Measurements from ENCODE around the gene ZGPAT. TPM values are rescaled to one million over a fixed set of nuclear protein-coding genes. Genes with fewer than 3 reads are reported as not detected.

Gene ZGPAT
- total RNA-seq, 1 experiment from 2014 or later: 27.6 TPM

DNA sequence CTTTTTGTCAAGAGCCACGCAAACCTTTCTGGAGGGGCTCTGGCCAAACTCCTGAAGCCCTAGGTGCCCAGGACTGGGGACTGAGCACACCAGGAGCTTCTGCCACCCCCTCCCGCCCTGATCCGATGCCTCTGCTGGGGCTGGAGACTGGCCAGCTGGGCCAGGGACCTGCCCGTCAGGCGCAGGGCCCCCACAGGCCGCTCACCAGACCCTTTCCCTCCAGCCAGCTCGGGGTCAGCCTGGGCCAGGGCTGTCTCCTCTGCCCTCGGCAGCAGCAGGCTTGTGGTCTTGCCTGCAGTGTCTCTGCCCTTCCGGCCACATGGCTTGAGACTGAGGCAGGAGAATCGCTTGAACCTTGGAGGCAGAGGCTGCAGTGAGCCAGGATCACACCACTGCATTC lies 35.2 kb upstream of the ZGPAT start:
- Mint-ChIP-seq H3K4me1 (no peaks in the 10 kb centered on the region), H3K27ac (no peak overlapping the region; a peak in 1 of 7 replicates), H3K27me3 (ENCODE audit: low read depth) (no peaks in the 10 kb centered on the region), H3K36me3 (ENCODE audit: insufficient read depth in 1 of 3, low read depth in 3 of 3) (peaks cover 19 to 50% (median 41%) of the 10 kb centered on the region in 3 experiments; a peak in 6 of 7 replicates), H3K9me3 (no peaks in the 10 kb centered on the region), H3K4me3 (no peak overlapping the region)
- Histone ChIP-seq H2BK15ac (ENCODE audit: low read depth, low read length) (no peak overlapping the region), H4K8ac (replicated peaks; ENCODE audit: insufficient read length, low read depth, low read length) (no peak overlapping the region), H2BK20ac (ENCODE audit: low read depth, low read length, poor library complexity, severe bottlenecking) (no peak overlapping the region), H3K4me1 (ENCODE audit: insufficient read depth, low read length) (no peaks in the 10 kb centered on the region), H2BK12ac (ENCODE audit: insufficient read length, low read depth, low read length) (no peak overlapping the region), H2BK120ac (ENCODE audit: low read depth, low read length, poor library complexity, severe bottlenecking) (no peak overlapping the region), H3K9ac (ENCODE audit: extremely low read depth, insufficient read length, low read length) (no peak overlapping the region), H3K18ac (ENCODE audit: insufficient read length, low read depth, low read length) (no peak overlapping the region), H3K79me1 (ENCODE audit: insufficient read depth, low read depth, low read length, poor library complexity, severe bottlenecking) (no peaks in the 10 kb centered on the region), H3K56ac (ENCODE audit: insufficient read length, low read depth, low read length) (no peak overlapping the region), H2AK5ac (ENCODE audit: insufficient read length, low read length) (no peak overlapping the region), H3K14ac (ENCODE audit: insufficient read depth, low read length) (no peak overlapping the region), H3K23ac (ENCODE audit: insufficient read length, low read depth, low read length) (no peak overlapping the region), H3K23me2 (ENCODE audit: insufficient read length, low read depth, low read length, poor library complexity, severe bottlenecking) (no peaks in the 10 kb centered on the region), H3K9me3 (ENCODE audit: control insufficient read depth, low read depth, low read length) (no peaks in the 10 kb centered on the region), H2BK5ac (ENCODE audit: insufficient read length, low read length) (no peak overlapping the region), H4K5ac (ENCODE audit: insufficient read length, low read depth, low read length) (no peak overlapping the region), H3T11ph (ENCODE audit: low read length) (no peak overlapping the region), H2AFZ (ENCODE audit: low read length) (no peak overlapping the region), H3K79me2 (ENCODE audit: insufficient read depth, low read length) (no peaks in the 10 kb centered on the region), H3K27me3 (ENCODE audit: insufficient read depth, low read length) (no peaks in the 10 kb centered on the region), H3K4ac (ENCODE audit: low read depth, low read length) (no peak overlapping the region), H4K20me1 (ENCODE audit: control insufficient read depth, insufficient read depth, insufficient read length) (no peaks in the 10 kb centered on the region), H4K91ac (ENCODE audit: insufficient read length, low read depth, low read length) (no peak overlapping the region), H3K4me2 (ENCODE audit: insufficient read depth, insufficient read length, low read length) (no peak overlapping the region), H3K27ac (ENCODE audit: insufficient read length, low read depth, low read length) (no peak overlapping the region)
- no peak for DNase-seq
- WGBS (ENCODE audit: extremely low coverage, insufficient read length, low lambda C conversion rate): no CpG with 5 or more reads among the region's 10 CpGs
- TF ChIP-seq, protein P1, sequence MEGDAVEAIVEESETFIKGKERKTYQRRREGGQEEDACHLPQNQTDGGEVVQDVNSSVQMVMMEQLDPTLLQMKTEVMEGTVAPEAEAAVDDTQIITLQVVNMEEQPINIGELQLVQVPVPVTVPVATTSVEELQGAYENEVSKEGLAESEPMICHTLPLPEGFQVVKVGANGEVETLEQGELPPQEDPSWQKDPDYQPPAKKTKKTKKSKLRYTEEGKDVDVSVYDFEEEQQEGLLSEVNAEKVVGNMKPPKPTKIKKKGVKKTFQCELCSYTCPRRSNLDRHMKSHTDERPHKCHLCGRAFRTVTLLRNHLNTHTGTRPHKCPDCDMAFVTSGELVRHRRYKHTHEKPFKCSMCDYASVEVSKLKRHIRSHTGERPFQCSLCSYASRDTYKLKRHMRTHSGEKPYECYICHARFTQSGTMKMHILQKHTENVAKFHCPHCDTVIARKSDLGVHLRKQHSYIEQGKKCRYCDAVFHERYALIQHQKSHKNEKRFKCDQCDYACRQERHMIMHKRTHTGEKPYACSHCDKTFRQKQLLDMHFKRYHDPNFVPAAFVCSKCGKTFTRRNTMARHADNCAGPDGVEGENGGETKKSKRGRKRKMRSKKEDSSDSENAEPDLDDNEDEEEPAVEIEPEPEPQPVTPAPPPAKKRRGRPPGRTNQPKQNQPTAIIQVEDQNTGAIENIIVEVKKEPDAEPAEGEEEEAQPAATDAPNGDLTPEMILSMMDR (conservative IDR thresholded peaks at IDR 0.05): no peak

Measured in H9 (cell line).